ENCODE results near the gene CHAT. TPM values are rescaled to one million over a fixed set of nuclear protein-coding genes. Genes with fewer than 3 reads are reported as not detected.

The CHAT gene
- total and polyA plus RNA-seq, 7 donors, result not detected

DNA sequence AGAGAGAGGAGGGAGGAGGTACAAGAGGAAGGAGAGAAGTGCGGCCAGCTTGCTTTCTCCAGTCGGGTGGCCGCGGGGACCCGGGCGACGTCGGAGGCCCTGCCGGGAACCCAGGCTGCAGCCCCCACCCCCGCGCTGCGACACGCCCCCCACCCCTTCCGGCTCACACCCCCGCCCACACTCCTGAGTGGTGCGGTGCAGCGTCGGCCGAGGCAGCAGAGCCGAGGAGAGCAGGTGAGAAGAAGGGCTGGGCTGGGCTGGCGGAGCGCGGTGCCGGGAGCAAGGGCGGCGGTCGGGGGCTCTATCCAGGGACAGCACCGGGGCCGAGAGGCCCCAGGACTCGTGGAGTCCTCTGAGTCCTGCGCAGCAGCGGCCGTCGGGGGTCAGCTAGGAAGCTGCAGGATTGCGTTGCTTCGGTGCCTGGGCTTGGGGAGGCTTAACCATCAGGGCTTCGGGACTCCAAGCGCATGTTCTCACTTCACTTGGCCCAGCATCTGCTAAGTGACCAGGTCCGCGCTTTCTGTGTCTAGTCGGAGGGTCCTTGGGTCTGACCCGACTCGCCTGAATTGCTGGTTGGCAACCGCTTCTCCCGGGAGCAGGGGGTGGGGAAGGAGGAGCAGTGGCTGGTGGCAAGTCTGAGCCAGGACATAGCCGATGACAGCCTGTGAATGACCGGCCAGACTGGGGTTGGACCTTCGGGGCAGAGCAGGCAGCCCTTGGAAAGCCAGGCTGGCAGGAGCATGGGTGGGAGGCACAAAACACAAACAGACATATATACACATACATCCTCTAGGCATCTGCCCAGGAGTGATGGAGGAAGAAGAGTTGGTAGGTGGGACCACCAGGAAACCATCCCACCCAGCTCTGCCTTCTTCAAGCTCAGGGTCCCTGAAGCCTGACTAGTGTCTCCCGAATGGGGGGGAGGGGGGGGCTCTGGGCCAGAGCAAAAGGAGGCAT is 683 bp downstream of the CHAT start:
- Histone ChIP-seq H3K27me3 (ENCODE audit: insufficient read depth in 3 of 3, low read length in 2 of 3) (peaks cover 7 to 86% (median 55%) of the 10 kb centered on the region in 3 donors), H3K9me3 (no peaks in the 10 kb centered on the region), H3K4me3 (no peak overlapping the region), H3K27ac (no peak overlapping the region), H3K4me1 (peaks cover 10% of the 10 kb centered on the region), H3K36me3 (ENCODE audit: insufficient read depth in 1 of 2, low read depth in 1 of 2) (no peaks in the 10 kb centered on the region)
- intact Hi-C loops (cut with DNase I), result no loop called here
- TF ChIP-seq, protein P1, sequence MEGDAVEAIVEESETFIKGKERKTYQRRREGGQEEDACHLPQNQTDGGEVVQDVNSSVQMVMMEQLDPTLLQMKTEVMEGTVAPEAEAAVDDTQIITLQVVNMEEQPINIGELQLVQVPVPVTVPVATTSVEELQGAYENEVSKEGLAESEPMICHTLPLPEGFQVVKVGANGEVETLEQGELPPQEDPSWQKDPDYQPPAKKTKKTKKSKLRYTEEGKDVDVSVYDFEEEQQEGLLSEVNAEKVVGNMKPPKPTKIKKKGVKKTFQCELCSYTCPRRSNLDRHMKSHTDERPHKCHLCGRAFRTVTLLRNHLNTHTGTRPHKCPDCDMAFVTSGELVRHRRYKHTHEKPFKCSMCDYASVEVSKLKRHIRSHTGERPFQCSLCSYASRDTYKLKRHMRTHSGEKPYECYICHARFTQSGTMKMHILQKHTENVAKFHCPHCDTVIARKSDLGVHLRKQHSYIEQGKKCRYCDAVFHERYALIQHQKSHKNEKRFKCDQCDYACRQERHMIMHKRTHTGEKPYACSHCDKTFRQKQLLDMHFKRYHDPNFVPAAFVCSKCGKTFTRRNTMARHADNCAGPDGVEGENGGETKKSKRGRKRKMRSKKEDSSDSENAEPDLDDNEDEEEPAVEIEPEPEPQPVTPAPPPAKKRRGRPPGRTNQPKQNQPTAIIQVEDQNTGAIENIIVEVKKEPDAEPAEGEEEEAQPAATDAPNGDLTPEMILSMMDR (IDR thresholded peaks at IDR 0.05), result no peak
- ATAC-seq (no peak), DNase-seq (peak in 1 of 2 donors; percentile 28)
- 4 to 5% (median 4%) methylated on average over 34 to 49 of the region's 49 CpGs for WGBS, 3 donors

DNA sequence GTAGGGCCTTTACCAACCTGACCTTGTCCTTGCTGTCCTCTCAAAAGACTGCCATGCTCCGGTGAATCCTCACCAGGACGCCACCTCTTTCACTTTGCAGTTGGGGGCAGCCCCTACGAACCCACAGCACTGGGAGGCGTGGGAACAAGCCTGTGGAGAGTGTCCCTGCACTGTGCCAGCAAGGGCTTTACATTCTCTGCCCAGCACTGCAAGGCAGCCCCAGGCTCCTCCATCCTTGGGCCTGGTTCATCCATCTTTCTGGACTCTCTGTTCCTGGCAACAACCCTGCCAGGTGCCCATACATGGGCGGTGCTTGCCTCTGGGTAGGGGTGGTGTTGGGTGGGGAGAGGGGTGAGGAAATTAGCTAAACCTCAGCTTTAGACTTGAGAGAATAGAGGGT is 1.4 kb downstream of the CHAT start:
- Histone ChIP-seq H3K27ac (no peak overlapping the region), H3K27me3 (ENCODE audit: insufficient read depth in 3 of 3, low read length in 2 of 3) (peaks cover 7 to 86% (median 51%) of the 10 kb centered on the region in 3 donors), H3K36me3 (ENCODE audit: insufficient read depth in 1 of 2, low read depth in 1 of 2) (no peaks in the 10 kb centered on the region), H3K4me3 (no peak overlapping the region), H3K9me3 (no peaks in the 10 kb centered on the region), H3K4me1 (peaks cover 6% of the 10 kb centered on the region)
- DNase-seq, result peak in 1 of 2 donors; percentile 23
- intact Hi-C loops (cut with DNase I), result no loop called here
- TF ChIP-seq, protein P1 (IDR thresholded peaks at IDR 0.05), result no peak
- ATAC-seq, result no peak
- 55 to 64% (median 58%) methylated on average over 5 of the region's 5 CpGs for WGBS, 3 donors

DNA sequence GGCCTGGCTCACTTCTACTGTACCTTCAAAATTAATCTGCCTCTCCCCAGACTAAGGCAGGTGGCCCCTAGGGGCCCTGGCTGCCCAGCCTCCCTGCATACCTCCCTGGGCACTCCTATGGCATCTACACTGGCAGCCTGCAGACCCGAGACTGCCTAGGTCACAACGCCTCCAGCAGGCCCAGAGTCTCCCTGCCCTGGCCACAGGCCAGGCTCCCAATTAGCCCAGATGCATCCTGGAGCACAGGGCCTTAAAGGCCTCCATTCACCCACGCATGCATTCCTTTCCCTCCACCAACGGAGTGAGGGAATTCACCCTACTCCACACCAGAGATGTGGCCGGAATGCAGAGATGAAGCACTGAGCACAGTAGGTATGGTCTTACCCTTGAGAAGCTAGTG is 1.9 kb downstream of the CHAT start:
- 53 to 59% (median 55%) methylated on average over 5 of the region's 5 CpGs for WGBS, 3 donors
- DNase-seq (peak in 1 of 2 donors; percentile 19), ATAC-seq (no peak)
- TF ChIP-seq, protein P1 (IDR thresholded peaks at IDR 0.05), result no peak
- intact Hi-C loops (cut with DNase I), result no loop called here
- H3K27me3 ChIP-seq (ENCODE audit: insufficient read depth in 3 of 3, low read length in 2 of 3), result peaks cover 7 to 81% (median 46%) of the 10 kb centered on the region in 3 donors
- no peak overlapping the region for H3K27ac ChIP-seq
- H3K4me1 ChIP-seq, result peaks cover 6% of the 10 kb centered on the region
- H3K4me3 ChIP-seq, result no peak overlapping the region
- no peaks in the 10 kb centered on the region for H3K9me3 ChIP-seq
- no peaks in the 10 kb centered on the region for H3K36me3 ChIP-seq (ENCODE audit: insufficient read depth in 1 of 2, low read depth in 1 of 2)

DNA sequence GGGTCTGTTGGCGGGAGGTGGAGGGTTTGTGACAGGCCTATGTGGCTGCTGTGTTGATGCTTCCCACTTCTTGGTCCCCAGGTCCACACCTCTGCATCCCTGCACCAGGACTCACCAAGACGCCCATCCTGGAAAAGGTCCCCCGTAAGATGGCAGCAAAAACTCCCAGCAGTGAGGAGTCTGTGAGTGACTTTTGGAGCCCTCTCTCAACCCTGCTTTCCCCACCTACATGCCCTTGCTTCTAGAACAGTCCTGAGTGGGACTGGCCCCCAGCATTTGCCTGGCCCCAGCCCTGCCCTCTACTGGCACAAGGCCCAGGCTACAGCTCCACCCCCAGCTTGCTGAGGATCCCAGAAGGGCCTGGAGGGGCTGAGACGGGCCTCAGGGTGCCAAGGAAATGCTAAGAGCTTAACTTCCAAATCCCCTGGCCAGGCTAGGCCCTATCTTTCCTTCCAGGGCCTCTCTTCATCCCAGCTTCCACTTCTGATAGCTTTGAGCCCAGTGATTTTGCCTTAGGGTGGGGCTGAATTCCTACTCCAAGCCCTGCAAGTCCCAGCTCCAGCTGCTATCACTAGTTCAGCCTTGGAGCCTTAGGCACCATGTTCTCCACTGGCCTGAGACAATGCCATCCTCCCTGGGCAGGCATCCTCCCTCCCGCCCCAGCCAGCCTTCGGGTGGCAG is 2.7 kb downstream of the CHAT start:
- DNase-seq, result peak in 1 of 2 donors; percentile 19
- ATAC-seq, result no peak
- Histone ChIP-seq H3K27ac (no peak overlapping the region), H3K4me1 (no peaks in the 10 kb centered on the region), H3K4me3 (no peak overlapping the region), H3K9me3 (no peaks in the 10 kb centered on the region), H3K27me3 (ENCODE audit: insufficient read depth in 3 of 3, low read length in 2 of 3) (peaks cover 7 to 73% (median 39%) of the 10 kb centered on the region in 3 donors), H3K36me3 (ENCODE audit: insufficient read depth in 1 of 2, low read depth in 1 of 2) (no peaks in the 10 kb centered on the region)
- intact Hi-C loops (cut with DNase I), result no loop called here
- WGBS, 3 donors, result 65 to 73% (median 70%) methylated on average over 6 of the region's 6 CpGs
- TF ChIP-seq, protein P1 (IDR thresholded peaks at IDR 0.05), result no peak
